Keratinocyte (primary cell): Measurements from ENCODE around the gene DNAJC11. TPM values are rescaled to one million over a fixed set of nuclear protein-coding genes. Genes with fewer than 3 reads are reported as not detected.

Source experiments
- DNase-seq: peaks from one replicate; pipeline ENCODE4 v3.0.0-alpha.2; 2011; ENCODE audit warnings: low read depth, missing footprints, low spot score
- FAIRE-seq: peaks from 2 replicates; lab custom pipeline; 2011; peaks lifted over from hg19 to GRCh38; lab: Jason Lieb, UNC
- H2AFZ ChIP-seq: 2 replicates; pipeline ENCODE4 v1.6.0; 2012; ENCODE audit warnings: low read length, control low read depth, inconsistent platforms; ENCODE audit not compliant: control insufficient read depth
- H3K27ac ChIP-seq: 2 replicates; pipeline ENCODE4 v1.5.1; 2011; ENCODE audit warnings: low read length; ENCODE audit not compliant: control insufficient read depth, insufficient read depth
- H3K27me3 ChIP-seq: 3 replicates; pipeline ENCODE4 v1.6.0; 2011; ENCODE audit warnings: low read length; ENCODE audit not compliant: control insufficient read depth, insufficient read depth; ENCODE audit errors: extremely low read depth
- H3K36me3 ChIP-seq, 2 experiments: 2 replicates in 1 of 2; 3 replicates in 1 of 2; pipeline ENCODE4 v1.5.1; 2011; ENCODE audit warnings: low read length in 2 of 2, mild to moderate bottlenecking in 1 of 2; ENCODE audit not compliant: control insufficient read depth in 2 of 2, insufficient read depth in 2 of 2; ENCODE audit errors: extremely low read depth in 1 of 2
- H3K4me1 ChIP-seq: 3 replicates; pipeline ENCODE4 v1.5.1; 2011; ENCODE audit warnings: low read length; ENCODE audit not compliant: control insufficient read depth, insufficient read depth; ENCODE audit errors: extremely low read depth
- H3K4me2 ChIP-seq: 3 replicates; pipeline ENCODE4 v1.6.0; 2011; ENCODE audit warnings: low read depth, low read length; ENCODE audit not compliant: control insufficient read depth, insufficient read depth; ENCODE audit errors: extremely low read depth
- H3K4me3 ChIP-seq, 3 experiments: fragments of 200-600 bp in 1 of 3; sonication (generic) in 1 of 3; 2 replicates in 2 of 3; 3 replicates in 1 of 3; pipeline ENCODE4 v1.5.1; 2011 to 2016; ENCODE audit warnings: low read length in 3 of 3, mild to moderate bottlenecking in 3 of 3, control low read depth in 2 of 3, inconsistent platforms in 1 of 3, low read depth in 1 of 3, mixed read lengths in 1 of 3, mixed run types in 1 of 3, moderate library complexity in 1 of 3; ENCODE audit not compliant: control insufficient read depth in 2 of 3, insufficient read depth in 2 of 3; ENCODE audit errors: extremely low read depth in 1 of 3
- H3K79me2 ChIP-seq: 2 replicates; pipeline ENCODE4 v1.6.0; 2012; ENCODE audit warnings: low read length; ENCODE audit not compliant: control insufficient read depth, insufficient read depth
- H3K9ac ChIP-seq: 3 replicates; pipeline ENCODE4 v1.6.0; 2011; ENCODE audit warnings: low read length; ENCODE audit not compliant: control insufficient read depth, insufficient read depth; ENCODE audit errors: extremely low read depth
- H3K9me1 ChIP-seq: 3 replicates; pipeline ENCODE4 v1.6.0; 2011; ENCODE audit warnings: low read length; ENCODE audit not compliant: control insufficient read depth, insufficient read depth; ENCODE audit errors: extremely low read depth
- H3K9me3 ChIP-seq: 2 replicates; pipeline ENCODE4 v1.5.1; 2012; ENCODE audit warnings: low read depth, low read length; ENCODE audit not compliant: control insufficient read depth
- H4K20me1 ChIP-seq: 3 replicates; pipeline ENCODE4 v1.6.0; 2011; ENCODE audit warnings: low read length; ENCODE audit not compliant: control insufficient read depth, insufficient read depth; ENCODE audit errors: extremely low read depth
- EZH2 ChIP-seq: IDR thresholded peaks from one replicate; pipeline ENCODE4 v1.6.1; 2012; ENCODE audit warnings: inconsistent platforms, mild to moderate bottlenecking, low read length, moderate library complexity
- dilution Hi-C: fragments of 300-500 bp; cut with MboI; formaldehyde crosslinking; loops from one replicate; pipeline ENCODE4 v1.7.0; 2020; ENCODE audit warnings: low sequenced_read_pairs; ENCODE audit not compliant: extremely low pct_ligation_motif_present
- polyA plus RNA-seq, 5 experiments: library from polyadenylated mRNA; depleted of rRNA in 3 of 5; stranded (reverse) in 3 of 5; stranded (forward) in 1 of 5; unstranded in 1 of 5; fragments of >200 nt; gene quantifications; 1 replicate in 1 of 5; 2 replicates in 3 of 5; 3 replicates in 1 of 5; pipeline versions ENCODE4 v1.2.1 to v1.2.3, GENCODE V29; 2011 to 2012; ENCODE audit warnings: missing spikeins in 2 of 5, low read depth in 1 of 5, low replicate concordance in 1 of 5
- TF ChIP-seq, protein P1 (sequence below), 3 experiments: IDR thresholded peaks in 1 of 3; conservative IDR thresholded peaks in 1 of 3; optimal IDR thresholded peaks in 1 of 3; 2 replicates in 2 of 3; 3 replicates in 1 of 3; pipeline versions ENCODE3 to v1.5.1; 2011; ENCODE audit warnings: low read length in 3 of 3, mild to moderate bottlenecking in 3 of 3, moderate library complexity in 2 of 3, control low read depth in 1 of 3, inconsistent platforms in 1 of 3; ENCODE audit not compliant: insufficient read depth in 2 of 3; ENCODE audit errors: extremely low read depth in 1 of 3

The DNAJC11 gene
- polyA plus RNA-seq, 1 donor (not counting 4 experiments of a cell fraction or from before 2014, with no cell fraction given), result 40.8 TPM

DNA sequence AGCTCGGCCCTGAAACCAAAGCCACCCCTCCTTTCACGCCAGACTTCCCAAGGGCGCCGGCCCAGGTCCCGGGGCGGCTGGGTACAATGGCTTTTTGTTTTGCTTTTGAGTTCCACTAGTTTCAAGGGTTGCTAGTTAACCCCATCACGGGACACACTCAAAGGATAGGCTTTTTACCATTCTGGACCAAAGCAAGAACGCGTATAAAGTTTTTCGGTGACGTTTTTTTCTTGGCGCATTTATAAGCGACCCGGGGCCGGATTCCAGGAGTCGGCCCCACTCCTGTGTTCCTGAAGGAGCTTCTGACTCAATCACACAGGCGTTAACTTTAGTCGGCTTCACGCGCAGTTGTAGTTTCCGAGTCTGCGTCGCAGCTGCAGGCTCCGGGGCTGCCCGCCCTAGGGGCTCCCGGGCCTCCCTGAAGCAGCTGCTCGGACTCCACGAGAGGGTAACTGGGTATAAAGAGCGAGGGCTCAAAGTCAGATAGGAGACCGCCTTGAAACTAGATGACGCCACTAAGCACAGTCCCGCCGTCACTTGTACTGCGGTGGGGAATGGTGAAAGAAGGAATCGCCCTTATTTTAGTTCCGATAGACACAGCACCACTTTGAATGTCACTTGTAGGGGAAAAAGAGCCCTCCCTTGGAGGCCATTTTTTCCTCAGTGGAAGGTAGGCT is 98.2 kb downstream of the DNAJC11 start:
- no peaks in the 10 kb centered on the region for H3K9me3 ChIP-seq
- H4K20me1 ChIP-seq, result peaks cover 21% of the 10 kb centered on the region
- H3K9ac ChIP-seq, result peak overlapping the region; percentile 100
- DNase-seq, result no peak
- H3K4me3 ChIP-seq, result peak overlapping the region; percentile 41 to 74 (median 74)
- H3K4me2 ChIP-seq, result peak overlapping the region; percentile 95
- H3K27ac ChIP-seq, result peak overlapping the region; percentile 97
- H3K27me3 ChIP-seq, result no peaks in the 10 kb centered on the region
- FAIRE-seq, result no peak
- peaks cover 5 to 13% of the 10 kb centered on the region in 2 experiments for H3K36me3 ChIP-seq
- peaks cover 41% of the 10 kb centered on the region for H3K79me2 ChIP-seq
- no peak for TF ChIP-seq EZH2
- TF ChIP-seq, protein P1, sequence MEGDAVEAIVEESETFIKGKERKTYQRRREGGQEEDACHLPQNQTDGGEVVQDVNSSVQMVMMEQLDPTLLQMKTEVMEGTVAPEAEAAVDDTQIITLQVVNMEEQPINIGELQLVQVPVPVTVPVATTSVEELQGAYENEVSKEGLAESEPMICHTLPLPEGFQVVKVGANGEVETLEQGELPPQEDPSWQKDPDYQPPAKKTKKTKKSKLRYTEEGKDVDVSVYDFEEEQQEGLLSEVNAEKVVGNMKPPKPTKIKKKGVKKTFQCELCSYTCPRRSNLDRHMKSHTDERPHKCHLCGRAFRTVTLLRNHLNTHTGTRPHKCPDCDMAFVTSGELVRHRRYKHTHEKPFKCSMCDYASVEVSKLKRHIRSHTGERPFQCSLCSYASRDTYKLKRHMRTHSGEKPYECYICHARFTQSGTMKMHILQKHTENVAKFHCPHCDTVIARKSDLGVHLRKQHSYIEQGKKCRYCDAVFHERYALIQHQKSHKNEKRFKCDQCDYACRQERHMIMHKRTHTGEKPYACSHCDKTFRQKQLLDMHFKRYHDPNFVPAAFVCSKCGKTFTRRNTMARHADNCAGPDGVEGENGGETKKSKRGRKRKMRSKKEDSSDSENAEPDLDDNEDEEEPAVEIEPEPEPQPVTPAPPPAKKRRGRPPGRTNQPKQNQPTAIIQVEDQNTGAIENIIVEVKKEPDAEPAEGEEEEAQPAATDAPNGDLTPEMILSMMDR (optimal IDR thresholded peaks at IDR 0.05 in 1 of 3, IDR thresholded peaks at IDR 0.05 in 1 of 3, conservative IDR thresholded peaks at IDR 0.05 in 1 of 3; ENCODE audit: extremely low read depth in 1 of 3, insufficient read depth in 2 of 3, low read length in 3 of 3), result no peak
- dilution Hi-C loops, result no loop called here
- H2AFZ ChIP-seq, result peak overlapping the region; percentile 71
- peaks cover 35% of the 10 kb centered on the region for H3K4me1 ChIP-seq
- H3K9me1 ChIP-seq, result no peaks in the 10 kb centered on the region

DNA sequence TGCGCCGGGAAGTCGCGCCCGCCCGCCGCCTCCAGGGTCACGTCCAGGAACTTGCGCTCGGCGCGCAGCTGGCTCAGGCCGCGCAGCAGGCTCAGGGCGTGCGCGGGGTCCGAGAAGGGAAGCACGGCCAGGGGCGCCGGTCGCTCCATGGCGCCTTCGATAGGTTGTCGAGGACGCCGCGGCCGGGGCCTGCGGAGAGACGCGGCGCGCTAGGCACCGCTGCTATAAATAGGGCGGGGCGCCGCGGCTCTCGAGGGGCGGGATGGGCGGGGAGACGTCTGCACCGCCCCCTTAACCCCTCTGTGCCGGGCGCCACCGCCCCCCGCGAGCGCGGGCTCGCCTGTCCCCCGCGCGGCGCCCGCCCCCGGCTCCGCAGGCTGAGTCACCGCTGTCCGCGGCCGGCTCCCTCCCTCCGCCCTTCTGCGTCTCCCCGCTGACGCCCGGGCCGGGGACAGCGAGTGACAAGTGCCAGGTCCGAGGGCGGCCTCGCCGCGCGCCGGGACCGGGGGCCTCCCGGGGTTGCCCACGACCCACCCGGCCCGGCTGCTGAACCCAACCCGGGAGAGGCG is 98.9 kb downstream of the DNAJC11 start, which contains the start of gene KLHL21:
Gene KLHL21, minus strand, starts transcription at position 201 of the 569 bp plus-strand sequence. Its CDS starts 52 bp downstream, at position 149.
- Histone ChIP-seq H3K9me3 (no peaks in the 10 kb centered on the region), H3K4me3 (peak within 1 kb of the TSS; percentile 97 to 100 (median 99)), H3K4me2 (peak within 1 kb of the TSS; percentile 100), H3K79me2 (peaks cover 47% of the 10 kb centered on the region), H3K27me3 (no peaks in the 10 kb centered on the region), H2AFZ (peak within 1 kb of the TSS; percentile 71), H3K27ac (peak within 1 kb of the TSS; percentile 100), H3K36me3 (peaks cover 10 to 19% of the 10 kb centered on the region in 2 experiments), H3K9me1 (peaks cover 1% of the 10 kb centered on the region), H4K20me1 (peaks cover 24% of the 10 kb centered on the region), H3K9ac (peak within 1 kb of the TSS; percentile 100), H3K4me1 (peaks cover 42% of the 10 kb centered on the region)
- DNase-seq (no peak), FAIRE-seq (no peak)
- TF ChIP-seq, protein P1 (optimal IDR thresholded peaks at IDR 0.05 in 1 of 3, IDR thresholded peaks at IDR 0.05 in 1 of 3, conservative IDR thresholded peaks at IDR 0.05 in 1 of 3; ENCODE audit: extremely low read depth in 1 of 3, insufficient read depth in 2 of 3, low read length in 3 of 3), result no peak
- no peak for TF ChIP-seq EZH2
- dilution Hi-C loops, result no loop called here
